Endothelial cell of umbilical vein (primary cell): ENCODE measurements around the gene GALNT2. TPM values are rescaled to one million over a fixed set of nuclear protein-coding genes. Genes with fewer than 3 reads are reported as not detected.

ENCODE experiments used
- BruUV-seq: library from RNA; stranded (reverse); fragments of 400-500 nt; replicated peaks from 2 replicates; lab custom pipeline; 2021; lab: Mats Ljungman, UMichigan
- CTCF ChIA-PET: fragments of 300-600, 350-600 bp; sonication (Branson Sonifier 250); formaldehyde crosslinking; loops from one replicate; lab custom pipeline; 2021; ENCODE audit warnings: antibody characterized with exemption, inconsistent platforms; lab: Charles Lee
- POLR2A ChIA-PET: fragments of 300-600, 350-600 bp; sonication (Branson Sonifier 250); formaldehyde crosslinking; loops from one replicate; lab custom pipeline; 2021; ENCODE audit warnings: antibody characterized with exemption, inconsistent platforms; lab: Charles Lee
- DNase-seq: peaks from one replicate; pipeline ENCODE4 v3.0.0-alpha.2; 2011; ENCODE audit warnings: low read depth, low spot score
- FAIRE-seq: peaks from 2 replicates; lab custom pipeline; 2011; peaks lifted over from hg19 to GRCh38; lab: Jason Lieb, UNC
- H2AFZ ChIP-seq: 2 replicates; pipeline ENCODE4 v1.6.0; 2012; ENCODE audit warnings: low read depth, low read length, control low read depth, inconsistent platforms
- H3K27ac ChIP-seq: 2 replicates; pipeline ENCODE4 v1.5.1; 2011; ENCODE audit warnings: low read depth, mild to moderate bottlenecking, control low read depth, low read length, moderate library complexity; ENCODE audit not compliant: insufficient read depth
- H3K27me3 ChIP-seq, 2 experiments: 2 replicates each; pipeline versions ENCODE4 v1.6.0 to v1.6.1; 2011; ENCODE audit warnings: low read length in 2 of 2, mixed read lengths in 1 of 2; ENCODE audit not compliant: control insufficient read depth in 2 of 2, insufficient read depth in 2 of 2
- H3K36me3 ChIP-seq, 2 experiments: 2 replicates in 1 of 2; 3 replicates in 1 of 2; pipeline ENCODE4 v1.5.1; 2011; ENCODE audit warnings: low read length in 2 of 2, mild to moderate bottlenecking in 1 of 2, moderate library complexity in 1 of 2; ENCODE audit not compliant: control insufficient read depth in 2 of 2, insufficient read depth in 2 of 2; ENCODE audit errors: extremely low read depth in 1 of 2
- H3K4me1 ChIP-seq: 3 replicates; pipeline ENCODE4 v1.5.1; 2011; ENCODE audit warnings: mild to moderate bottlenecking, low read length; ENCODE audit not compliant: control insufficient read depth, insufficient read depth; ENCODE audit errors: extremely low read depth
- H3K4me2 ChIP-seq: 2 replicates; pipeline ENCODE4 v1.6.1; 2011; ENCODE audit warnings: low read length, control low read depth, mixed read lengths; ENCODE audit not compliant: insufficient read depth
- H3K4me3 ChIP-seq, 3 experiments: fragments of 200-600 bp in 1 of 3; sonication (generic), shearing (Covaris generic) in 1 of 3; replicated peaks in 1 of 3; 2 replicates each; pipeline ENCODE4 v1.5.1; 2011 to 2016; ENCODE audit warnings: control low read depth in 3 of 3, low read length in 3 of 3, mild to moderate bottlenecking in 2 of 3, inconsistent platforms in 1 of 3, low read depth in 1 of 3, moderate library complexity in 1 of 3; ENCODE audit not compliant: insufficient read depth in 1 of 3
- H3K79me2 ChIP-seq: 2 replicates; pipeline ENCODE4 v1.6.0; 2012; ENCODE audit warnings: low read length, inconsistent platforms; ENCODE audit not compliant: control insufficient read depth, insufficient read depth
- H3K9ac ChIP-seq: replicated peaks from 2 replicates; pipeline ENCODE3; 2011; ENCODE audit warnings: low read length, control low read depth; ENCODE audit not compliant: insufficient read depth; ENCODE audit errors: extremely low read depth
- H3K9me1 ChIP-seq: replicated peaks from 3 replicates; pipeline ENCODE4 v1.6.0; 2011; ENCODE audit warnings: mild to moderate bottlenecking, low read length; ENCODE audit not compliant: control insufficient read depth, insufficient read depth; ENCODE audit errors: extremely low read depth
- H3K9me3 ChIP-seq: replicated peaks from 2 replicates; pipeline ENCODE4 v1.5.1; 2012; ENCODE audit warnings: low read length, inconsistent platforms; ENCODE audit not compliant: control insufficient read depth, insufficient read depth
- H4K20me1 ChIP-seq: replicated peaks from 2 replicates; pipeline ENCODE3; 2011; ENCODE audit warnings: mild to moderate bottlenecking, low read length; ENCODE audit not compliant: control insufficient read depth, insufficient read depth; ENCODE audit errors: extremely low read depth
- CTCF ChIP-seq, 2 donors: IDR thresholded peaks; 1 replicate in 1 of 2; 2 replicates in 1 of 2; pipeline ENCODE4 v1.5.1; 2011; ENCODE audit warnings: low read length in 2 of 2, mild to moderate bottlenecking in 2 of 2, moderate library complexity in 2 of 2, control low read depth in 1 of 2, inconsistent platforms in 1 of 2, low read depth in 1 of 2; ENCODE audit not compliant: insufficient read depth in 1 of 2; ENCODE audit errors: extremely low read depth in 1 of 2
- EZH2 ChIP-seq: IDR thresholded peaks from 2 replicates; pipeline ENCODE4 v1.6.1; 2012; ENCODE audit warnings: borderline replicate concordance, low read depth, mild to moderate bottlenecking, moderate library complexity, low read length, inconsistent platforms; ENCODE audit not compliant: severe bottlenecking
- FOS ChIP-seq: IDR thresholded peaks from 2 replicates; pipeline ENCODE4 v1.6.1; 2011; ENCODE audit warnings: mild to moderate bottlenecking, low read length, moderate library complexity, borderline replicate concordance; ENCODE audit not compliant: insufficient read depth
- GATA2 ChIP-seq: IDR thresholded peaks from 2 replicates; pipeline ENCODE4 v1.7.0; 2011; ENCODE audit warnings: low read depth, mild to moderate bottlenecking, moderate library complexity, mixed read lengths, low read length; ENCODE audit not compliant: insufficient read length, insufficient read depth
- JUN ChIP-seq: IDR thresholded peaks from 2 replicates; pipeline ENCODE4 v1.6.1; 2011; ENCODE audit warnings: borderline replicate concordance, low read depth; ENCODE audit not compliant: insufficient read length, insufficient read depth
- MAX ChIP-seq: IDR thresholded peaks from 2 replicates; pipeline ENCODE4 v1.6.1; 2011; ENCODE audit not compliant: insufficient read depth, insufficient read length
- MYC ChIP-seq: IDR thresholded peaks from one replicate; pipeline ENCODE4 v1.6.1; 2011; ENCODE audit warnings: mild to moderate bottlenecking, low read depth, low read length
- POLR2A ChIP-seq: IDR thresholded peaks from 2 replicates; pipeline ENCODE4 v1.6.1; 2012; ENCODE audit warnings: low read depth, mild to moderate bottlenecking, control low read depth, low read length
- POLR2AphosphoS5 ChIP-seq: IDR thresholded peaks from 2 replicates; pipeline ENCODE4 v1.6.1; 2012; ENCODE audit warnings: low read depth, mild to moderate bottlenecking, control low read depth, low read length, moderate library complexity; ENCODE audit not compliant: insufficient read depth
- dilution Hi-C: fragments of 300-500 bp; cut with MboI; formaldehyde crosslinking; loops from one replicate; pipeline ENCODE4 v1.15.0; 2019; ENCODE audit warnings: low sequenced_read_pairs; ENCODE audit not compliant: extremely low pct_ligation_motif_present
- intact Hi-C: fragments of 100-400 bp; cut with micrococcal nuclease; formaldehyde crosslinking; loops from one replicate; pipeline ENCODE4 v1.10.0; 2022
- polyA plus RNA-seq, 4 experiments: library from polyadenylated mRNA; depleted of rRNA in 3 of 4; stranded (reverse) in 3 of 4; unstranded in 1 of 4; fragments of >200 nt; gene quantifications; 2 replicates each; pipeline versions ENCODE4 v1.2.1 to v1.2.3, GENCODE V29; 2011 to 2012; ENCODE audit warnings: missing spikeins in 1 of 4
- total RNA-seq: library from RNA; stranded (reverse); gene quantifications from 2 replicates; pipeline ENCODE4 v1.2.3, GENCODE V29; 2021

GALNT2 gene
- total and polyA plus RNA-seq, 2 donors (not counting 3 experiments of a cell fraction or from before 2014, with no cell fraction given) = 56.3 to 77.5 TPM

- intact Hi-C loops = no loop called here
- H3K4me1 ChIP-seq = peaks cover 15% of the 10 kb centered on the region
- dilution Hi-C loops = no loop called here
- ChIA-PET POLR2A (interaction anchor here (1.2 kb wide), 1 partner anchor 11 kb away, joined by 3 read pairs; no protein-coding TSS in a partner anchor), CTCF (interaction anchor here (0.9 to 2.1 kb wide), 2 partner anchors 9 to 11 kb away, joined by 3 to 5 read pairs; no protein-coding TSS in a partner anchor)
- no peak overlapping the region for H3K27ac ChIP-seq
- no peaks in the 10 kb centered on the region for H3K79me2 ChIP-seq
- no peak overlapping the region for H2AFZ ChIP-seq
- DNase-seq (no peak), FAIRE-seq (no peak)
- TF ChIP-seq MAX (no peak), CTCF (IDR thresholded peaks at IDR 0.05; ENCODE audit: extremely low read depth in 1 of 2, insufficient read depth in 1 of 2, low read depth in 1 of 2, low read length in 2 of 2) (no peak)
- H3K4me2 ChIP-seq = no peak overlapping the region
- no peaks in the 10 kb centered on the region for H3K27me3 ChIP-seq
- H3K4me3 ChIP-seq = no peak overlapping the region
- H4K20me1 ChIP-seq = no peaks in the 10 kb centered on the region
- no TSS peak for BruUV-seq
- H3K9ac ChIP-seq = no peak overlapping the region
- no peaks in the 10 kb centered on the region for H3K36me3 ChIP-seq
- no peaks in the 10 kb centered on the region for H3K9me1 ChIP-seq
- H3K9me3 ChIP-seq = no peaks in the 10 kb centered on the region
Observed at GRCh38 chr1:230194525-230194924, 127.5 kb downstream of the GALNT2 start.

DNA sequence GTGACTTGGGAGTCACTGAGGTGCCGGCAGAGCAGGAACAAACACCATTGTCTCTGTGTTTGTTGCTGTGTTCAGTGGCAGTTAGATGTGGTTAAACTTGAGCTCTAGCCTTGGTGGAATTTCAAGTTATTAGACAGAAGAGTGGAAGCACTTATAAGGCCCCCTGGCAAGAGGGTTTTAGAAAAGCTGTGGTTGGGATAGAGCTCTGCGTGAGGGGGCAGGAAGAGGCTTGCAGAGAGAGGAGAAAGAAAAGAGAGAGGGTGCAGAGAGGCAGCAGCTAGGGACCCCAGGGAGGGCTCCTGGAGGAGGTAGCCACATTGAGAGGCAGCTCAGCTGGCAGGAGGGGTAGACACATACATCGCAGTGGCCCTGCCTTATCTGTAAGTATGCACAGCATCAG, 128.2 kb downstream of the GALNT2 start:
- H3K4me1 ChIP-seq = peaks cover 15% of the 10 kb centered on the region
- H3K9me3 ChIP-seq = no peaks in the 10 kb centered on the region
- no peak for TF ChIP-seq EZH2
- TF ChIP-seq POLR2A = no peak
- no peak for TF ChIP-seq POLR2AphosphoS5
- TF ChIP-seq CTCF (IDR thresholded peaks at IDR 0.05; ENCODE audit: extremely low read depth in 1 of 2, insufficient read depth in 1 of 2, low read depth in 1 of 2, low read length in 2 of 2) = no peak
- no peak for TF ChIP-seq JUN
- TF ChIP-seq FOS = no peak
- no peak for TF ChIP-seq MYC
- TF ChIP-seq MAX = no peak
- TF ChIP-seq GATA2 = no peak
- no peak overlapping the region for H2AFZ ChIP-seq
- FAIRE-seq = no peak
- H3K27me3 ChIP-seq = no peaks in the 10 kb centered on the region
- BruUV-seq = no TSS peak
- no peaks in the 10 kb centered on the region for H3K36me3 ChIP-seq
- H3K4me3 ChIP-seq = no peak overlapping the region
- ChIA-PET POLR2A (interaction anchor here (1.2 kb wide), 1 partner anchor 11 kb away, joined by 3 read pairs; no protein-coding TSS in a partner anchor), CTCF (interaction anchor here (0.9 to 2.1 kb wide), 2 partner anchors 9 to 10 kb away, joined by 3 to 5 read pairs; no protein-coding TSS in a partner anchor)
- H3K4me2 ChIP-seq = no peak overlapping the region
- intact Hi-C loops = no loop called here
- H3K79me2 ChIP-seq = no peaks in the 10 kb centered on the region
- no peak overlapping the region for H3K9ac ChIP-seq
- DNase-seq = no peak
- dilution Hi-C loops = no loop called here
- no peak overlapping the region for H3K27ac ChIP-seq
- H4K20me1 ChIP-seq = no peaks in the 10 kb centered on the region
- no peaks in the 10 kb centered on the region for H3K9me1 ChIP-seq
